WI38 (cell line): Measurements from ENCODE around the gene PLAC1.
A peak's percentile ranks its signal among the peaks of the same experiment; 100 is the strongest.

Experiments used
- H3K4me3 ChIP-seq: 2 replicates; pipeline ENCODE4 v1.5.1; 2011; ENCODE audit warnings: low read depth, mild to moderate bottlenecking, control low read depth, low read length
- CTCF ChIP-seq: IDR thresholded peaks from 2 replicates; pipeline ENCODE4 v1.5.1; 2012; ENCODE audit warnings: low read depth, mild to moderate bottlenecking, control low read depth, low read length

PLAC1 gene

GRCh38 chrX:134603806-134604700 is 54.2 kb downstream of the PLAC1 start:
- peak; percentile 26; the same call in 1 of the 2 replicates for TF ChIP-seq CTCF
- H3K4me3 ChIP-seq = no peak overlapping the region

GRCh38 chrX:134602410-134602809 is 55.9 kb downstream of the PLAC1 start:
- H3K4me3 ChIP-seq = no peak overlapping the region
- TF ChIP-seq CTCF = no peak

GRCh38 chrX:134601240-134601765 is 57.0 kb downstream of the PLAC1 start:
- no peak overlapping the region for H3K4me3 ChIP-seq
- TF ChIP-seq CTCF = no peak

GRCh38 chrX:134600714-134601113 is 57.6 kb downstream of the PLAC1 start:
- TF ChIP-seq CTCF = no peak
- no peak overlapping the region for H3K4me3 ChIP-seq

GRCh38 chrX:134599184-134599914 is 58.9 kb downstream of the PLAC1 start:
- H3K4me3 ChIP-seq = no peak overlapping the region

GRCh38 chrX:134592303-134592702 is 66.0 kb downstream of the PLAC1 start:
- H3K4me3 ChIP-seq = no peak overlapping the region
- no peak for TF ChIP-seq CTCF

More at GRCh38 chrX:134599184-134599914, 58.9 kb downstream of the PLAC1 start:
- TF ChIP-seq CTCF = no peak
